SIG-M5 (cell line): ENCODE results near the gene SORCS2.

Experiments used
- DNase-seq: peaks from one replicate; lab custom pipeline; 2025; lab: John Stamatoyannopoulos, UW

SORCS2 gene

GRCh38 chr4:7618361-7618760 lies 426.0 kb downstream of the SORCS2 start:
- no peak for DNase-seq

- no peak for DNase-seq
These were observed 427.9 kb downstream of the SORCS2 start for GRCh38 chr4:7620086-7620813.

DNA sequence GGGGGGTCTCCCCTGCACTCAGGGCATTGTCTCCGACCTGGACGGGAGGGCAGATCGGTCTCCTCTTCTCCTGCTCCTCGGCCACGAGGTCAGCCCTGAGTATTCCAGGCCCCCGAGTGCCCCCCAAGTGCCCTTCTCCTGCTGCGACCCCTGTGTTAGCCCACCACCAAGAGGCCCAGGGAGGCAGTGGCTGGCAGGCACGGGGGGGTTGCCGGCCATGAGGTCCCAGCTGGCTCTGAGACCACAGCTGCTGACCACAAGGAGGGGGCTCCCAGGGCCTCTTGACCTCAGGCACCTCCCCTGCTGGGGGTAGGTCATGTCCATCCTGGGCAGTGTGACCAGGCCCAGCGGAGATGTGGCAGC lies 428.5 kb downstream of the SORCS2 start:
- no peak for DNase-seq

GRCh38 chr4:7621252-7622035 lies 429.1 kb downstream of the SORCS2 start:
- no peak for DNase-seq

GRCh38 chr4:7622371-7622770 lies 430.0 kb downstream of the SORCS2 start:
- DNase-seq: no peak

DNA sequence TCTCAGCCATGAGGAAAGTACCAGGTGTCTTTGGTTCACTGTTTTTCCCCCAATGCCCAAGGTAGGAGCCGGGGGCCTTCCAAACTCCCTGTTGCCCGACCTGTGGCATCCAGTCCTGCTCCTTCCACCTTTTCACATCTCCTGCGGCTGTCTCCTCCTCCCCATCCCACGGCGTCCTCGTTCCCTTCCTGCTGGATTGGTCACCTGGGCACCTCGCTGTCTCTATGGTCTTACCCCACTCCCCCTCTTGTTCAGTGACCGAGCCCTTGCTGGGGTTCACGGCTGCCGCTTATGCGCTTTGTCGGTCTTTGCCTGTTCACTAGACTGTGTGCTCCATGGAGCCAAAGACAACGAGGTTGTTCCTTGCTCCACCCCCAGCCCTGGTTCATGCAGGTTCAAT lies 431.1 kb downstream of the SORCS2 start:
- no peak for DNase-seq

- no peak for DNase-seq
These were observed 432.1 kb downstream of the SORCS2 start for GRCh38 chr4:7624396-7624980.

DNA sequence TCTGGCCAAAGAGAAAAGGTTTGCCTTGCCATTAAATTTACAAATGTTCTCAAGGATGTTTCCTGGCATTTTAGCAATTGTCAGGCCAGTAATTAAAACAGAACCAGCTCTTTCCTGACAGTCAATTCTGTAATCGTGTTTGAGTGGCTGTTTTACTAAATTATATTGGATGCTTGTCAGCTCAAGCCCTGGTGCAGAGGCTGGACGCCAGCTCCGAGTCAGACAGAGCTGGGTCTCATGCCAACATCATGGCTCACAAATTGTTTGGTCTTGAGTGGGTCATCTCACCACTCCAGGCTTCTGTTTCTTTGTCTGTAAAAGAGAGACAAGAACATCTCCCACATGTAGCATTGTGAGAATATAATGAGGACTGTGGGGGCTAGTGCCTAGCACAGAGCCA lies 432.7 kb downstream of the SORCS2 start:
- DNase-seq: no peak

DNA sequence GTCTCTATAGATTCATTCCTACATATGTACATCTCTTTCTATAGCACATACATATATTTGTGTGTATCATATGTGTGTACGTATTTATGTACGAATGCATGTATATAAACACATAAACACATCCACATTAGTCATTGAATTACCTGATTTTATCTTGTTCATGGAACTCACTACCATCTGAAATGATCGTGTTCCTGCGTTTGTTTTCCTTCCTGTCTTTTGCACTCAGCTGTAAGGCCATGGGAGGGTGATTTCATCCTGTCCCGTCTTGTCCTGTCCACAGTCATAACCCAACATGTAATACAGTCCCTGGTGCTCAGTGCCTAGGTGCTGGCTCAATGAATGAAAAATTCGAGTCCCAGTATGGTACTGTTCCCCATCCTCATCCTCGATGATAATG lies 434.2 kb downstream of the SORCS2 start:
- no peak for DNase-seq

- no peak for DNase-seq
These were observed 435.2 kb downstream of the SORCS2 start for GRCh38 chr4:7627251-7628250.

DNA sequence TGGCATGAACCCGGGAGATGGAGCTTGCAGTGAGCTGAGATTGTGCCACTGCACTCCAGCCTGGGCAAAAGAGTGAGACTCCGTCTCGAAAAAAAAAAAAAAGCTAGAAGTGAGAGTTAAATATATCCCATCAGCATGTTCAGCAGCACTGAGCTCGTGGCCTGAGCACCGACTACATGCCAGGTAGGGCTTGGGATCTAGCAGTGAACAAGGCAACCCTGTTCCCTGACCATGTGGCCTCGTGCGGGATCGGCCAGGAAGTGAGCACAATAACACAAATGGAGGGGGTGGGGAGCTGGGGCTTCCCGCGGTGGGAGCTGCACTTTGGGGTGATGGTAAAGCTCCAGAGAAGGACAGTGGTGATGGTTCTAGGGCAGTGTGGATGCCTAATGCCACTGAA lies 436.1 kb downstream of the SORCS2 start:
- DNase-seq: no peak

- DNase-seq: no peak
These were observed 437.3 kb downstream of the SORCS2 start for GRCh38 chr4:7629501-7630254.

- no peak for DNase-seq
These were observed 438.4 kb downstream of the SORCS2 start for GRCh38 chr4:7630568-7631287.

GRCh38 chr4:7631288-7632014 lies 439.1 kb downstream of the SORCS2 start:
- no peak for DNase-seq

DNA sequence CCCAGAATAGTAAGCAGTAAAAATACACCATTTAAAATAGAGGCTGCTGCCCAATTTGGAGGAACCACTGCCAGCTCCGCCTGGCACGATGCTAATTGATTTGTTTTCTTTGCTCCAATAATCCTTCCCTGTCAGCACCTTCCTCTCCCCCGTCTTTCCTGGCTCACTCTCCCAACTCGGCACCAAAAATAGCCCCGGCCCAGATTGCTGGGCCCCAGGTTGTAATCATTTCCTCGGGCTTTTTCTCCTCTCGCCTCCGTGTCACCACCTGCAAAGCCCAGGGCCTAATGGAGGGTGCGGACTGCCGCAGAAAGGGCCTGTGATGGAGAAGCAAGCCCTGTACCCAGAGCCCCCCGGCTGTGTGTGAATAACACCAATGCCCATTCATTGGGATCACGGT lies 440.0 kb downstream of the SORCS2 start:
- no peak for DNase-seq

DNA sequence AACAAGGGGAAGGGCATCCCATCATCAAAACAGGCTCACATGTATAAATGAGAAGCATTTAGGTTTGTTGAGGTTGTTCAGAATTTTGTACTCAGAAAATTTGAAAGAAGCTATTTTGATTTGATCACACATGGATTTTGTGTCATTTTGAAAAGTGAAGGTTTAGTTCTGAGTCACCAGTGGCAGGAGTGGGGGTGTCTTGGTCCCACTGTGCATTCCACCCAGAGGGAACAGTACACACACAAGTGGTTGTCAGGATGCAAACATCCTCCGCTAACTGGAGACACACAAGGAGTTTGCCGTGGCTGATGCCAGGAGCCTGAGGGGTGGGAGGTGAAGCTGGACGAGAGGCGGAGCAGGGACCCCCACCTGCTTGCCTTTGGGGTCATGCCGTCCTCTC lies 440.6 kb downstream of the SORCS2 start:
- no peak for DNase-seq

DNA sequence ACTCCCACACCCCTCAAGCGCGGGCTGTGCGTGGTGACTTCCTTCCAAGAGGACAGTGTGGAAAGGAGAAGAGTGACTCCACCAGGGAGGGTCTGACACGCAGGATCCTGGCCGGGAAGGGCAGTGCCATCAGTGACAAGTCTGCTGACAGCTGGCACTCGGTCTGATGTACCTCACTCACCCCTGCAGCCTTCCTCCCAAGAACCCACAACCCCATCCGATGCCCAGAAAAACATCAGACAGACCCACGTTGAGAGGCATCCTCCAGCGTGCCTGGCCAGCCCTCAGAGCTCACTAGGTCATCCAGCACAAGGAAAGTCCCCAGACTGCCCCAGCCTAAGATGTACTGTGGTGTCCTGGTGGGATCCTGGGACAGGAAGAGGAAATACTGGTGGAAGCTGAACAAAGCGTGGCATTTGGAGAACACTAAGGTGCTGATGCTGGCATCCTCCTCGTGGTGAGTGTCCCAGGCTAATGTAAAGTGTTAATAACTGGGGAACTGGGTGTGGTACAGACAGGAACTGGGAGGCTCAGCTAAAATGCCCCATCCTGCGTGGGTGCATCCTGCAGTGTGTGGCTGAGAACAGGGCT lies 442.4 kb downstream of the SORCS2 start:
- DNase-seq: no peak

DNA sequence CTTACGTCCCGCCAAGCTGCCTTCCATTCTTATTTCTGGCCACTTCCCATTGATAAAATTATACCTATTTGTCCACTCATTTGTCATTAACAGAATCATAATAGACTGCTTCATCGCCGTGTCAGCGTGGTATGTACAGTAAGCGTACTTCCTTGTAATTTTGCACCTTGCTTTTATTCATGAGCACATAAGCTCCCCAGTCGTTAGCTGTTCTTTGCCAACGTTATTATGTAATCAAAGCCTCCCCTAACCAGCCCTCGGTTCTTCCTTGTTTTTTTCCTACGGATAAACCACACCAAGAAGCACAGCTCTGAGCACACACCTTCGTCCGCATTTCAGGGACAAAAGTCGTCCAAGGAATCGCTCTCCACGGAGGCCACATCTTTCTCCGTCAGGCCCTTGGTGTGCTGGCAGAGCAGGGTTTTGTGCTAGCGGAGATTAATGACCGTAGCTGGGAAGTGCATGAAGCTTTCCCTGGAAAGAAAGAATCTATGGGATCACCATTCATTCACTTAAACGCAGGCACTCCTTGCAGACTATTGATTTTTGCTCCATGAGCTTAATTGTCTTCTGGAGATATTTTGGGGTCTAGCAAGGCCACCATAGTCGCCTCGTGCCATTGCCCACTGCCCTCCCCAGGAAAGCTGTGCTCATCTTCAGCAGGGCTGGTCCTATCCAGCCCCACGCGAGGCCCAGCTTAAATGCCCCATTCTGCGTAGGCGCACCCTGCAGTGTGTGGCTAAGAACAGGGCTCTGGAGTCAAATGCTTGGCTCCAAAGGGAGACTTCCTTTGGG lies 443.3 kb downstream of the SORCS2 start:
- DNase-seq: no peak

DNA sequence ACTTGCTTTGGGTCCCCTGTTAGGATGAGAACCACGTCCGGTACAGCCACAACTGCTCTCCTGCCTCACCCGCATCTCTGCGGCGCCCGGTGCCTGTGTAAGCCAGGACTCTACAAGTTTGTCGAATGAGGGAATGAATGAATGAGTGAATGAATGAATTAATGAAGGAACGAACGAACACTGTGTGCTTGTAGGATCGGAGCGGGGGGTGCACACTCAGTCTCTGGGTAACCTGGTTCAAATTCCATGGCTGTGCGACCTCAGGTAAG lies 443.8 kb downstream of the SORCS2 start:
- DNase-seq: no peak
